SKM-1 (cell line): ENCODE results near the gene BSCL2.
A peak's percentile ranks its signal among the peaks of the same experiment; 100 is the strongest.
"Not testable (repeated sequence)": the region's sequence is repeated elsewhere in the genome, so short reads cannot be mapped to it uniquely, and the experiment has no call there.

Experiments used
- DNase-seq: peaks from one replicate; lab custom pipeline; 2025; ENCODE audit not compliant: unreplicated experiment; lab: John Stamatoyannopoulos, UW

The BSCL2 gene

GRCh38 chr11:62664405-62665074 is 42.7 kb downstream of the BSCL2 start:
- no peak for DNase-seq

GRCh38 chr11:62656796-62657429 is 50.3 kb downstream of the BSCL2 start:
- DNase-seq: no peak

- no peak for DNase-seq
These were observed 52.9 kb downstream of the BSCL2 start for GRCh38 chr11:62654297-62654696.

GRCh38 chr11:62652161-62653006 is 54.8 kb downstream of the BSCL2 start:
- DNase-seq: no peak

GRCh38 chr11:62650283-62650682 is 56.9 kb downstream of the BSCL2 start:
- DNase-seq: not testable (repeated sequence)

GRCh38 chr11:62649486-62649885 is 57.7 kb downstream of the BSCL2 start:
- no peak for DNase-seq

- no peak for DNase-seq
These were observed 58.3 kb downstream of the BSCL2 start for GRCh38 chr11:62648967-62649364.

GRCh38 chr11:62648185-62648966 is 58.8 kb downstream of the BSCL2 start:
- no peak for DNase-seq

- no peak for DNase-seq
These were observed 59.6 kb downstream of the BSCL2 start for GRCh38 chr11:62647609-62648005.

GRCh38 chr11:62646825-62647608 is 60.2 kb downstream of the BSCL2 start:
- DNase-seq: no peak

GRCh38 chr11:62645946-62646824 is 61.0 kb downstream of the BSCL2 start, which contains the start of gene GANAB:
TSS of gene GANAB (minus strand) at chr11:62646613. CDS start at chr11:62646599, 14 bp downstream.
- peak; percentile 95 for DNase-seq

- DNase-seq: no peak
These were observed 61.6 kb downstream of the BSCL2 start for GRCh38 chr11:62645671-62645945.

GRCh38 chr11:62644220-62644619 is 63.0 kb downstream of the BSCL2 start:
- DNase-seq: no peak
